Hepatocyte (in vitro differentiated cells): ENCODE results near the gene ZMPSTE24. TPM values are rescaled to one million over a fixed set of nuclear protein-coding genes. Genes with fewer than 3 reads are reported as not detected.

ENCODE experiments used
- DNase-seq: peaks from one replicate; pipeline ENCODE4 v3.0.0-alpha.2; 2016; ENCODE audit warnings: low spot score
- H2AFZ ChIP-seq: fragments of 200-600 bp; sonication (generic); 2 replicates; pipeline ENCODE4 v1.6.0; 2016; ENCODE audit warnings: antibody characterized with exemption, mild to moderate bottlenecking
- H3K27ac ChIP-seq: fragments of 200-600 bp; sonication (generic); 2 replicates; pipeline ENCODE4 v1.5.1; 2016; ENCODE audit warnings: mild to moderate bottlenecking
- H3K27me3 ChIP-seq: fragments of 200-600 bp; sonication (generic); 2 replicates; pipeline ENCODE4 v1.6.1; 2016
- H3K36me3 ChIP-seq: fragments of 200-600 bp; sonication (generic); replicated peaks from 2 replicates; pipeline ENCODE4 v1.5.1; 2016; ENCODE audit warnings: low read depth; ENCODE audit not compliant: insufficient read depth
- H3K4me1 ChIP-seq: fragments of 200-600 bp; sonication (generic); 2 replicates; pipeline ENCODE4 v1.5.1; 2016; ENCODE audit warnings: mild to moderate bottlenecking, moderate library complexity; ENCODE audit not compliant: insufficient read depth
- H3K4me2 ChIP-seq: fragments of 200-600 bp; sonication (generic); 2 replicates; pipeline ENCODE4 v1.6.0; 2016
- H3K4me3 ChIP-seq: fragments of 200-600 bp; sonication (generic); 2 replicates; pipeline ENCODE4 v1.5.1; 2016; ENCODE audit warnings: mild to moderate bottlenecking
- H3K79me2 ChIP-seq: fragments of 200-600 bp; sonication (generic); 2 replicates; pipeline ENCODE4 v1.6.0; 2017; ENCODE audit warnings: mild to moderate bottlenecking
- H3K9me2 ChIP-seq: fragments of 200-600 bp; sonication (generic); replicated peaks from 2 replicates; pipeline ENCODE4 v1.6.0; 2017; ENCODE audit warnings: mild to moderate bottlenecking; ENCODE audit not compliant: insufficient read depth
- H3K9me3 ChIP-seq: fragments of 200-600 bp; sonication (generic); 2 replicates; pipeline ENCODE4 v1.5.1; 2016; ENCODE audit warnings: low read depth, mild to moderate bottlenecking
- H4K20me1 ChIP-seq: fragments of 200-600 bp; sonication (generic); 2 replicates; pipeline ENCODE4 v1.6.0; 2016; ENCODE audit warnings: mild to moderate bottlenecking; ENCODE audit not compliant: insufficient read depth, poor library complexity, severe bottlenecking
- CTCF ChIP-seq: fragments of 200-600 bp; sonication (generic); IDR thresholded peaks from 2 replicates; pipeline ENCODE4 v1.5.1; 2016; ENCODE audit warnings: antibody characterized with exemption, mild to moderate bottlenecking; ENCODE audit not compliant: poor library complexity
- EZH2 ChIP-seq: fragments of 200-600 bp; sonication (generic); IDR thresholded peaks from 2 replicates; pipeline ENCODE4 v1.6.1; 2016; ENCODE audit warnings: antibody characterized with exemption, mild to moderate bottlenecking, borderline replicate concordance
- EZH2phosphoT487 ChIP-seq: fragments of 200-600 bp; sonication (generic); IDR thresholded peaks from one replicate; pipeline ENCODE4 v1.6.1; 2018; ENCODE audit warnings: antibody characterized with exemption, mild to moderate bottlenecking, low read depth, moderate library complexity; ENCODE audit not compliant: unreplicated experiment, severe bottlenecking
- WGBS: methylation state at CpG from one replicate; pipeline ENCODE4 v1.1.6; 2016; ENCODE audit warnings: low lambda C conversion rate; ENCODE audit errors: missing lambda C conversion rate; 5-methylcytosine and 5-hydroxymethylcytosine counted together
- polyA plus RNA-seq: library from polyadenylated mRNA; unstranded; fragments of >200 nt; fragmentation: Nextera tagmentation; extraction: Ambion mirVana; gene quantifications from 2 replicates; pipeline ENCODE4 v1.2.1, GENCODE V29; 2016
- total RNA-seq: library from RNA; depleted of rRNA; stranded (reverse); fragments of >200 nt; gene quantifications from 2 replicates; pipeline ENCODE4 v1.2.3, GENCODE V29; 2014

The ZMPSTE24 gene
- total and polyA plus RNA-seq, 2 experiments from 2014 or later = 35.6 to 56.1 TPM

- WGBS = 94% methylated on average over 13 of the region's 13 CpGs
Measured at GRCh38 chr1:40302475-40302874, 44.4 kb downstream of the ZMPSTE24 start.

GRCh38 chr1:40303051-40303771 lies 45.2 kb downstream of the ZMPSTE24 start:
- H3K27ac ChIP-seq = no peak overlapping the region
- TF ChIP-seq EZH2phosphoT487 = no peak
- no peak for DNase-seq
- no peaks in the 10 kb centered on the region for H3K9me2 ChIP-seq
- H3K79me2 ChIP-seq = no peaks in the 10 kb centered on the region
- no peak overlapping the region for H3K4me3 ChIP-seq
- H3K4me1 ChIP-seq = no peaks in the 10 kb centered on the region
- H2AFZ ChIP-seq = no peak overlapping the region
- 98% methylated on average over 31 of the region's 38 CpGs for WGBS
- H3K36me3 ChIP-seq = no peaks in the 10 kb centered on the region
- H3K27me3 ChIP-seq = no peaks in the 10 kb centered on the region
- no peaks in the 10 kb centered on the region for H4K20me1 ChIP-seq
- H3K9me3 ChIP-seq = no peaks in the 10 kb centered on the region
- no peak overlapping the region for H3K4me2 ChIP-seq

More at GRCh38 chr1:40302475-40302874, 44.4 kb downstream of the ZMPSTE24 start:
- H4K20me1 ChIP-seq = no peaks in the 10 kb centered on the region
- H3K36me3 ChIP-seq = no peaks in the 10 kb centered on the region
- no peaks in the 10 kb centered on the region for H3K4me1 ChIP-seq
- H3K27me3 ChIP-seq = no peaks in the 10 kb centered on the region
- no peak overlapping the region for H3K4me2 ChIP-seq
- no peak for DNase-seq
- H3K79me2 ChIP-seq = no peaks in the 10 kb centered on the region
- no peak for TF ChIP-seq CTCF
- no peak for TF ChIP-seq EZH2
- H3K9me2 ChIP-seq = no peaks in the 10 kb centered on the region
- no peak overlapping the region for H3K4me3 ChIP-seq
- no peak overlapping the region for H3K27ac ChIP-seq
- no peak overlapping the region for H2AFZ ChIP-seq
- H3K9me3 ChIP-seq = no peaks in the 10 kb centered on the region

- Histone ChIP-seq H3K4me2 (no peak overlapping the region), H3K27me3 (no peaks in the 10 kb centered on the region), H3K4me1 (no peaks in the 10 kb centered on the region), H3K36me3 (no peaks in the 10 kb centered on the region), H3K9me2 (no peaks in the 10 kb centered on the region), H3K27ac (no peak overlapping the region), H4K20me1 (no peaks in the 10 kb centered on the region), H2AFZ (no peak overlapping the region), H3K9me3 (no peaks in the 10 kb centered on the region), H3K79me2 (no peaks in the 10 kb centered on the region), H3K4me3 (no peak overlapping the region)
- TF ChIP-seq CTCF (no peak), EZH2 (no peak), EZH2phosphoT487 (no peak)
- over 99% methylated on average over 23 of the region's 33 CpGs for WGBS
- DNase-seq = no peak
Measured at GRCh38 chr1:40303790-40304189, 45.8 kb downstream of the ZMPSTE24 start.

GRCh38 chr1:40305451-40305850 lies 47.4 kb downstream of the ZMPSTE24 start:
- no peaks in the 10 kb centered on the region for H3K4me1 ChIP-seq
- no peaks in the 10 kb centered on the region for H3K27me3 ChIP-seq
- H3K27ac ChIP-seq = no peak overlapping the region
- WGBS = 79% methylated on average over 5 of the region's 5 CpGs
- no peaks in the 10 kb centered on the region for H3K9me3 ChIP-seq
- no peaks in the 10 kb centered on the region for H3K79me2 ChIP-seq
- DNase-seq = no peak
- no peak overlapping the region for H3K4me3 ChIP-seq
- H2AFZ ChIP-seq = no peak overlapping the region
- H3K4me2 ChIP-seq = no peak overlapping the region
- no peaks in the 10 kb centered on the region for H3K36me3 ChIP-seq
- no peak for TF ChIP-seq CTCF
- no peak for TF ChIP-seq EZH2
- TF ChIP-seq EZH2phosphoT487 = no peak
- no peaks in the 10 kb centered on the region for H3K9me2 ChIP-seq
- H4K20me1 ChIP-seq = no peaks in the 10 kb centered on the region
